ENCODE data around the gene BLNK.

The BLNK gene

DNA sequence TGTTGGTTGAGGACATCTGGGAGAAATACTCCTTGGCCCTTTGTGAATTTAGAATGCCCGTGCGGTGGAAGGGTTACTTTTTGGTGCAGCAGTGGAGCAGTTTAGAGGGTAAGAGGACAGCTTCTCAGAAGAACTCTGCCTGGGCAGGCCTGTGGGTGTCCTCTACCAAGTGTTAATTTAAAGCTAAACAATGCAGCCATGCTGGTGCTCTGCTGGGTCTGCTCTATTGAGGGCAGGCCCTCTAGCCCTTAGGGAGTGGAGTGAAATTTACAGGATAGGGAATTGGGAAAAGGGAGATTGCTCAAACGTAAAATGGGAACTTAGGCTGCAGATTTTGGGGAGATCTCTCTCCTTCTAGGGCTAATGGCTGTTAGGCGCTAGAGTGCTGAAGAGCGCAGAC is 22.1 kb downstream of the BLNK start:
- no peak for DNase-seq
- H3K4me3 ChIP-seq (ENCODE audit: low read length) = no peak overlapping the region
- no peak overlapping the region for H3K27ac ChIP-seq (ENCODE audit: low read length)
- H3K36me3 ChIP-seq (replicated peaks; ENCODE audit: insufficient read depth, low read length) = 0 out of 2 replicates have a peak, but pooled peaks cover 4% of the 10 kb centered on the region
- 0 out of 2 replicates have a peak, but pooled peaks cover 2% of the 10 kb centered on the region for H3K79me2 ChIP-seq (ENCODE audit: low read length)
- H3K9ac ChIP-seq (ENCODE audit: low read length) = no peak overlapping the region
- no peak overlapping the region for H3K4me2 ChIP-seq (ENCODE audit: low read depth, low read length)
- H3K9me2 ChIP-seq (replicated peaks; ENCODE audit: insufficient read depth, low read length) = no peaks in the 10 kb centered on the region
- H3K9me3 ChIP-seq (replicated peaks; ENCODE audit: insufficient read depth, low read length) = no peaks in the 10 kb centered on the region
- no peak overlapping the region for H2AFZ ChIP-seq (ENCODE audit: low read length)
- H4K20me1 ChIP-seq (ENCODE audit: insufficient read depth, low read length) = no peaks in the 10 kb centered on the region
- no peaks in the 10 kb centered on the region for H3F3A ChIP-seq (ENCODE audit: insufficient read depth, low read length)
- H3K27me3 ChIP-seq (replicated peaks; ENCODE audit: insufficient read depth, low read length) = no peaks in the 10 kb centered on the region
- TF ChIP-seq, protein P1, sequence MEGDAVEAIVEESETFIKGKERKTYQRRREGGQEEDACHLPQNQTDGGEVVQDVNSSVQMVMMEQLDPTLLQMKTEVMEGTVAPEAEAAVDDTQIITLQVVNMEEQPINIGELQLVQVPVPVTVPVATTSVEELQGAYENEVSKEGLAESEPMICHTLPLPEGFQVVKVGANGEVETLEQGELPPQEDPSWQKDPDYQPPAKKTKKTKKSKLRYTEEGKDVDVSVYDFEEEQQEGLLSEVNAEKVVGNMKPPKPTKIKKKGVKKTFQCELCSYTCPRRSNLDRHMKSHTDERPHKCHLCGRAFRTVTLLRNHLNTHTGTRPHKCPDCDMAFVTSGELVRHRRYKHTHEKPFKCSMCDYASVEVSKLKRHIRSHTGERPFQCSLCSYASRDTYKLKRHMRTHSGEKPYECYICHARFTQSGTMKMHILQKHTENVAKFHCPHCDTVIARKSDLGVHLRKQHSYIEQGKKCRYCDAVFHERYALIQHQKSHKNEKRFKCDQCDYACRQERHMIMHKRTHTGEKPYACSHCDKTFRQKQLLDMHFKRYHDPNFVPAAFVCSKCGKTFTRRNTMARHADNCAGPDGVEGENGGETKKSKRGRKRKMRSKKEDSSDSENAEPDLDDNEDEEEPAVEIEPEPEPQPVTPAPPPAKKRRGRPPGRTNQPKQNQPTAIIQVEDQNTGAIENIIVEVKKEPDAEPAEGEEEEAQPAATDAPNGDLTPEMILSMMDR (IDR thresholded peaks at IDR 0.05; ENCODE audit: low read length) = no peak
- TF ChIP-seq EZH2phosphoT487 (IDR thresholded peaks at IDR 0.05; ENCODE audit: low read length) (no peak), EZH2 (optimal IDR thresholded peaks at IDR 0.05; ENCODE audit: low read depth, low read length) (no peak)
- H3K4me1 ChIP-seq (ENCODE audit: low read length) = no peaks in the 10 kb centered on the region

DNA sequence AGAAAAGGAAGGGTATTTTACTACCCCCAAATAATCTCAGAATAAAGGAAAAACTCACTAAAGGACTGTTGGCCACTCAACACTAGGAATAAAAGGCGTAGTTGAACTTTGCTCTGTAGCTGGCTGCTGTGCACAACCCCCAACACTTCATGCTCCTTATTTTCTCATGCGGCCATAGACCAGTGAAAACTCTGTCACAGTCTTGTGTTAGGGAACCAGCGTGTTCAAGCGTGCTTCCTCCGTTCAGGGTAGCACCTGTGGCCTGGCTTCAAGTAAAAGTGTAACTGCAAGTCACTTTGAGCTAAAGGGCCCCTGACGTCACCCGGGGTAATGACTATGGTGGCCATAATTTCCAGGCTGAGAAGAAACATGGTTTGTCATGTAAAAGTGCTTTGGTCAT is 27.0 kb downstream of the BLNK start:
- peaks cover 4% of the 10 kb centered on the region; the same call in 1 of the 2 replicates for H3K36me3 ChIP-seq (replicated peaks; ENCODE audit: insufficient read depth, low read length)
- no peak overlapping the region for H3K27ac ChIP-seq (ENCODE audit: low read length)
- H3F3A ChIP-seq (ENCODE audit: insufficient read depth, low read length) = no peaks in the 10 kb centered on the region
- no peak overlapping the region for H3K9ac ChIP-seq (ENCODE audit: low read length)
- H3K4me1 ChIP-seq (ENCODE audit: low read length) = no peaks in the 10 kb centered on the region
- H3K79me2 ChIP-seq (ENCODE audit: low read length) = 0 out of 2 replicates have a peak, but pooled peaks cover 6% of the 10 kb centered on the region
- TF ChIP-seq EZH2phosphoT487 (IDR thresholded peaks at IDR 0.05; ENCODE audit: low read length) (no peak), EZH2 (optimal IDR thresholded peaks at IDR 0.05; ENCODE audit: low read depth, low read length) (no peak)
- TF ChIP-seq, protein P1 (IDR thresholded peaks at IDR 0.05; ENCODE audit: low read length) = no peak
- no peaks in the 10 kb centered on the region for H3K9me2 ChIP-seq (replicated peaks; ENCODE audit: insufficient read depth, low read length)
- no peaks in the 10 kb centered on the region for H3K9me3 ChIP-seq (replicated peaks; ENCODE audit: insufficient read depth, low read length)
- H2AFZ ChIP-seq (ENCODE audit: low read length) = no peak overlapping the region
- no peaks in the 10 kb centered on the region for H3K27me3 ChIP-seq (replicated peaks; ENCODE audit: insufficient read depth, low read length)
- no peaks in the 10 kb centered on the region for H4K20me1 ChIP-seq (ENCODE audit: insufficient read depth, low read length)
- H3K4me3 ChIP-seq (ENCODE audit: low read length) = no peak overlapping the region
- no peak for DNase-seq
- H3K4me2 ChIP-seq (ENCODE audit: low read depth, low read length) = no peak overlapping the region

DNA sequence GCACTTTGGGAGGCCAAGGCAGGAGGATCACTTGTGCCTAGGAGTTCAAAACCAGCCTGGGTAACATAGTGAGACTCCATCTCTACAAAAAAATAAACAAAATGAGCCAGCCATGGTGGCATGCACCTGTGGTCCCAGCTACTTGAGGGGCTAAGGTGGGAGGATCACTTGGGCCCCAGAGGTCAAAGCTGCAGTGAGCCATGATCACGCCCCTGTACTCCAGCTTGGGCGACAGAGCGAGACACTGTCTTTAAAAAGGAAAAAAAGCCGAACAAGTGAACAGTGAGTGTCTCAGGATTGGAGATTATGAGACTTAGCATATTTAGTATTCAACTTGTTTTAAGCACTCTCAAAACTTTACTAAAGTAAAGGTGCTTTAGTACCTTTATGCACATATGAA is 28.1 kb downstream of the BLNK start:
- Histone ChIP-seq H3K9me2 (replicated peaks; ENCODE audit: insufficient read depth, low read length) (no peaks in the 10 kb centered on the region), H3K4me3 (ENCODE audit: low read length) (no peak overlapping the region), H2AFZ (ENCODE audit: low read length) (no peak overlapping the region), H4K20me1 (ENCODE audit: insufficient read depth, low read length) (no peaks in the 10 kb centered on the region), H3K9me3 (replicated peaks; ENCODE audit: insufficient read depth, low read length) (no peaks in the 10 kb centered on the region), H3K27ac (ENCODE audit: low read length) (no peak overlapping the region), H3F3A (ENCODE audit: insufficient read depth, low read length) (no peaks in the 10 kb centered on the region), H3K4me1 (ENCODE audit: low read length) (no peaks in the 10 kb centered on the region), H3K27me3 (replicated peaks; ENCODE audit: insufficient read depth, low read length) (no peaks in the 10 kb centered on the region), H3K4me2 (ENCODE audit: low read depth, low read length) (no peak overlapping the region), H3K79me2 (ENCODE audit: low read length) (0 out of 2 replicates have a peak, but pooled peaks cover 6% of the 10 kb centered on the region), H3K9ac (ENCODE audit: low read length) (no peak overlapping the region), H3K36me3 (replicated peaks; ENCODE audit: insufficient read depth, low read length) (peaks cover 4% of the 10 kb centered on the region; the same call in 1 of the 2 replicates)
- no peak for DNase-seq
- TF ChIP-seq EZH2phosphoT487 (IDR thresholded peaks at IDR 0.05; ENCODE audit: low read length) (no peak), EZH2 (optimal IDR thresholded peaks at IDR 0.05; ENCODE audit: low read depth, low read length) (no peak)
- TF ChIP-seq, protein P1 (IDR thresholded peaks at IDR 0.05; ENCODE audit: low read length) = no peak
